Stomach smooth muscle (tissue), 2 donors: Measurements from ENCODE around the gene NUDT4.
"Not testable (repeated sequence)": the region's sequence is repeated elsewhere in the genome, so short reads cannot be mapped to it uniquely, and the experiment has no call there.

Source experiments
- H3K27ac ChIP-seq: one replicate; pipeline ENCODE4 v1.7.0; 2013; ENCODE audit warnings: mild to moderate bottlenecking, low read length, inconsistent platforms
- H3K27me3 ChIP-seq, 2 donors: one replicate each; pipeline ENCODE4 v1.7.0; 2013; ENCODE audit warnings: low read length in 2 of 2; ENCODE audit not compliant: insufficient read depth in 2 of 2, control insufficient read depth in 1 of 2
- H3K36me3 ChIP-seq, 2 donors: one replicate each; pipeline ENCODE4 v1.7.0; 2013; ENCODE audit warnings: low read length in 2 of 2; ENCODE audit not compliant: control insufficient read depth in 2 of 2, insufficient read depth in 2 of 2
- H3K4me1 ChIP-seq: one replicate; pipeline ENCODE4 v1.7.0; 2013; ENCODE audit warnings: low read length; ENCODE audit not compliant: control insufficient read depth, insufficient read depth
- H3K4me3 ChIP-seq, 2 donors: one replicate each; pipeline ENCODE4 v1.7.0; 2013; ENCODE audit warnings: low read length in 2 of 2
- H3K9ac ChIP-seq, 2 donors: one replicate each; pipeline ENCODE4 v1.7.0; 2013; ENCODE audit warnings: low read length in 2 of 2, mild to moderate bottlenecking in 1 of 2
- H3K9me3 ChIP-seq, 2 donors: one replicate each; pipeline ENCODE4 v1.7.0; 2013; ENCODE audit warnings: low read length in 2 of 2; ENCODE audit not compliant: control insufficient read depth in 2 of 2
- donor health status: healthy.
- donor health status: Pancreatic carcinoma.

Gene NUDT4

GRCh38 chr12:93369505-93369904, 8.2 kb upstream of the NUDT4 start:
- Histone ChIP-seq H3K27ac (no peak overlapping the region), H3K4me3 (no peak overlapping the region), H3K4me1 (peaks cover 8% of the 10 kb centered on the region), H3K9ac (no peak overlapping the region), H3K36me3 (no peaks in the 10 kb centered on the region), H3K9me3 (no peaks in the 10 kb centered on the region), H3K27me3 (no peaks in the 10 kb centered on the region)

GRCh38 chr12:93370947-93371346, 6.8 kb upstream of the NUDT4 start:
- Histone ChIP-seq H3K27ac (no peak overlapping the region), H3K9me3 (no peaks in the 10 kb centered on the region), H3K27me3 (no peaks in the 10 kb centered on the region), H3K36me3 (no peaks in the 10 kb centered on the region), H3K4me3 (no peak overlapping the region), H3K9ac (no peak overlapping the region), H3K4me1 (peaks cover 19% of the 10 kb centered on the region)

GRCh38 chr12:93373961-93374656, 3.6 kb upstream of the NUDT4 start:
- no peaks in the 10 kb centered on the region for H3K36me3 ChIP-seq
- H3K27ac ChIP-seq: no peak overlapping the region
- H3K4me3 ChIP-seq: peak overlapping the region in 1 of 2 donors; percentile 35
- H3K9ac ChIP-seq: peak overlapping the region in 1 of 2 donors; percentile 27
- H3K4me1 ChIP-seq: peaks cover 33% of the 10 kb centered on the region
- no peaks in the 10 kb centered on the region for H3K27me3 ChIP-seq
- H3K9me3 ChIP-seq: no peaks in the 10 kb centered on the region

- Histone ChIP-seq H3K4me1 (peaks cover 32% of the 10 kb centered on the region), H3K9ac (peak overlapping the region in 1 of 2 donors; percentile 30), H3K27ac (peak overlapping the region; percentile 76)
Measured at GRCh38 chr12:93375906-93376305, 1.8 kb upstream of the NUDT4 start.

GRCh38 chr12:93376436-93377251, 1.1 kb upstream of the NUDT4 start:
- Histone ChIP-seq H3K9me3 (no peaks in the 10 kb centered on the region), H3K4me1 (peaks cover 36% of the 10 kb centered on the region), H3K9ac (peak overlapping the region; percentile 62 to 84), H3K27me3 (no peaks in the 10 kb centered on the region), H3K27ac (peak overlapping the region; percentile 76), H3K4me3 (peak overlapping the region; percentile 91 to 93), H3K36me3 (no peaks in the 10 kb centered on the region)

More at GRCh38 chr12:93375906-93376305, 1.8 kb upstream of the NUDT4 start:
- Histone ChIP-seq H3K36me3 (no peaks in the 10 kb centered on the region), H3K4me3 (peak overlapping the region in 1 of 2 donors; percentile 91), H3K27me3 (no peaks in the 10 kb centered on the region), H3K9me3 (no peaks in the 10 kb centered on the region)

- H3K9ac ChIP-seq: peak overlapping the region; percentile 85 to 95
- peak overlapping the region; percentile 88 for H3K27ac ChIP-seq
- not testable (repeated sequence) for H3K27me3 ChIP-seq, H3K9me3 ChIP-seq, H3K36me3 ChIP-seq
- peaks cover 43% of the 10 kb centered on the region for H3K4me1 ChIP-seq
- peak overlapping the region; percentile 97 to 99 for H3K4me3 ChIP-seq
Measured at GRCh38 chr12:93378196-93378997, 672 bp downstream of the NUDT4 start.

- H3K9ac ChIP-seq: peak overlapping the region; percentile 85 to 95
- peaks cover 43% of the 10 kb centered on the region for H3K4me1 ChIP-seq
- H3K27me3 ChIP-seq: no peaks in the 10 kb centered on the region
- H3K27ac ChIP-seq: peak overlapping the region; percentile 88
- H3K36me3 ChIP-seq: no peaks in the 10 kb centered on the region
- peak overlapping the region; percentile 97 to 99 for H3K4me3 ChIP-seq
- H3K9me3 ChIP-seq: no peaks in the 10 kb centered on the region
Measured at GRCh38 chr12:93378998-93379325, 1.2 kb downstream of the NUDT4 start.

- Histone ChIP-seq H3K4me3 (peak overlapping the region; percentile 97 to 99), H3K27ac (peak overlapping the region; percentile 88), H3K9me3 (no peaks in the 10 kb centered on the region), H3K9ac (peak overlapping the region; percentile 85 to 95), H3K36me3 (no peaks in the 10 kb centered on the region), H3K27me3 (no peaks in the 10 kb centered on the region), H3K4me1 (peaks cover 38% of the 10 kb centered on the region)
Measured at GRCh38 chr12:93379326-93379980, 1.7 kb downstream of the NUDT4 start.

GRCh38 chr12:93379981-93380361, 2.2 kb downstream of the NUDT4 start:
- Histone ChIP-seq H3K9me3 (no peaks in the 10 kb centered on the region), H3K27me3 (no peaks in the 10 kb centered on the region), H3K36me3 (no peaks in the 10 kb centered on the region), H3K4me1 (peaks cover 34% of the 10 kb centered on the region), H3K4me3 (peak overlapping the region; percentile 97 to 99), H3K9ac (peak overlapping the region; percentile 85 to 95), H3K27ac (peak overlapping the region; percentile 88)

GRCh38 chr12:93380480-93381121, 2.9 kb downstream of the NUDT4 start:
- no peaks in the 10 kb centered on the region for H3K27me3 ChIP-seq
- no peaks in the 10 kb centered on the region for H3K9me3 ChIP-seq
- H3K4me3 ChIP-seq: peak overlapping the region; percentile 97 to 99
- peak overlapping the region; percentile 85 to 95 for H3K9ac ChIP-seq
- H3K4me1 ChIP-seq: peaks cover 37% of the 10 kb centered on the region
- H3K36me3 ChIP-seq: no peaks in the 10 kb centered on the region
- H3K27ac ChIP-seq: no peak overlapping the region
